Gastroesophageal sphincter (tissue), 4 donors: ENCODE results near the gene MYBBP1A. TPM values are rescaled to one million over a fixed set of nuclear protein-coding genes. Genes with fewer than 3 reads are reported as not detected.
"Not testable (repeated sequence)": the region's sequence is repeated elsewhere in the genome, so short reads cannot be mapped to it uniquely, and the experiment has no call there.

ENCODE experiments used
- ATAC-seq: fragments of 150-250 bp; one replicate; pipeline ENCODE4 v1.9.1; 2016; ENCODE audit warnings: mild to moderate bottlenecking, moderate library complexity
- H3K27ac ChIP-seq, 4 donors: fragments of 200-600 bp; sonication (generic) in 3 of 4; 1 replicate in 3 of 4; 2 replicates in 1 of 4; pipeline ENCODE4 v1.5.1; 2016 to 2019
- H3K27me3 ChIP-seq: fragments of 200-600 bp; sonication (generic); one replicate; pipeline ENCODE4 v1.5.1; 2019
- H3K36me3 ChIP-seq, 2 donors: fragments of 200-600 bp; sonication (generic); one replicate each; pipeline ENCODE4 v1.5.1; 2019; ENCODE audit warnings: control low read depth in 1 of 2
- H3K4me1 ChIP-seq, 3 donors: fragments of 200-600 bp; sonication (generic); 1 replicate in 2 of 3; 2 replicates in 1 of 3; pipeline ENCODE4 v1.5.1; 2016 to 2019; ENCODE audit warnings: control low read depth in 2 of 3
- H3K4me3 ChIP-seq, 2 donors: fragments of 200-600 bp; sonication (generic); one replicate each; pipeline ENCODE4 v1.5.1; 2019; ENCODE audit warnings: mild to moderate bottlenecking in 1 of 2, moderate library complexity in 1 of 2
- H3K9me3 ChIP-seq, 3 donors: fragments of 200-600 bp; sonication (generic); one replicate each; pipeline ENCODE4 v1.5.1; 2017 to 2019; ENCODE audit warnings: control low read depth in 2 of 3
- CTCF ChIP-seq, 4 experiments: fragments of 200-600 bp in 2 of 4; fragments of 450-650 bp in 2 of 4; sonication (generic) in 1 of 4; IDR thresholded peaks; one replicate each; pipeline ENCODE4 v1.5.1; 2017 to 2019; ENCODE audit warnings: antibody characterized with exemption in 4 of 4, mild to moderate bottlenecking in 2 of 4, moderate library complexity in 2 of 4
- EP300 ChIP-seq: sonication (generic); formaldehyde crosslinking; IDR thresholded peaks from one replicate; pipeline ENCODE4 v1.6.1; 2017; ENCODE audit warnings: antibody characterized with exemption, mild to moderate bottlenecking
- POLR2A ChIP-seq, 2 donors: fragments of 450-650 bp; IDR thresholded peaks; one replicate each; pipeline ENCODE4 v1.6.1; 2017; ENCODE audit warnings: antibody characterized with exemption in 2 of 2, mild to moderate bottlenecking in 2 of 2, moderate library complexity in 1 of 2
- POLR2AphosphoS5 ChIP-seq: sonication (generic); formaldehyde crosslinking; IDR thresholded peaks from one replicate; pipeline ENCODE4 v1.6.1; 2017; ENCODE audit warnings: antibody characterized with exemption
- WGBS, 2 donors: methylation state at CpG; one replicate each; pipeline ENCODE4 v1.1.5; 2018; ENCODE audit warnings: low coverage in 1 of 2; 5-methylcytosine and 5-hydroxymethylcytosine counted together
- total RNA-seq, 4 donors: library from RNA; depleted of rRNA; stranded (reverse); fragments of >200 nt; gene quantifications; one replicate each; pipeline ENCODE4 v1.1.0, GENCODE V29; 2016

MYBBP1A gene, protein sequence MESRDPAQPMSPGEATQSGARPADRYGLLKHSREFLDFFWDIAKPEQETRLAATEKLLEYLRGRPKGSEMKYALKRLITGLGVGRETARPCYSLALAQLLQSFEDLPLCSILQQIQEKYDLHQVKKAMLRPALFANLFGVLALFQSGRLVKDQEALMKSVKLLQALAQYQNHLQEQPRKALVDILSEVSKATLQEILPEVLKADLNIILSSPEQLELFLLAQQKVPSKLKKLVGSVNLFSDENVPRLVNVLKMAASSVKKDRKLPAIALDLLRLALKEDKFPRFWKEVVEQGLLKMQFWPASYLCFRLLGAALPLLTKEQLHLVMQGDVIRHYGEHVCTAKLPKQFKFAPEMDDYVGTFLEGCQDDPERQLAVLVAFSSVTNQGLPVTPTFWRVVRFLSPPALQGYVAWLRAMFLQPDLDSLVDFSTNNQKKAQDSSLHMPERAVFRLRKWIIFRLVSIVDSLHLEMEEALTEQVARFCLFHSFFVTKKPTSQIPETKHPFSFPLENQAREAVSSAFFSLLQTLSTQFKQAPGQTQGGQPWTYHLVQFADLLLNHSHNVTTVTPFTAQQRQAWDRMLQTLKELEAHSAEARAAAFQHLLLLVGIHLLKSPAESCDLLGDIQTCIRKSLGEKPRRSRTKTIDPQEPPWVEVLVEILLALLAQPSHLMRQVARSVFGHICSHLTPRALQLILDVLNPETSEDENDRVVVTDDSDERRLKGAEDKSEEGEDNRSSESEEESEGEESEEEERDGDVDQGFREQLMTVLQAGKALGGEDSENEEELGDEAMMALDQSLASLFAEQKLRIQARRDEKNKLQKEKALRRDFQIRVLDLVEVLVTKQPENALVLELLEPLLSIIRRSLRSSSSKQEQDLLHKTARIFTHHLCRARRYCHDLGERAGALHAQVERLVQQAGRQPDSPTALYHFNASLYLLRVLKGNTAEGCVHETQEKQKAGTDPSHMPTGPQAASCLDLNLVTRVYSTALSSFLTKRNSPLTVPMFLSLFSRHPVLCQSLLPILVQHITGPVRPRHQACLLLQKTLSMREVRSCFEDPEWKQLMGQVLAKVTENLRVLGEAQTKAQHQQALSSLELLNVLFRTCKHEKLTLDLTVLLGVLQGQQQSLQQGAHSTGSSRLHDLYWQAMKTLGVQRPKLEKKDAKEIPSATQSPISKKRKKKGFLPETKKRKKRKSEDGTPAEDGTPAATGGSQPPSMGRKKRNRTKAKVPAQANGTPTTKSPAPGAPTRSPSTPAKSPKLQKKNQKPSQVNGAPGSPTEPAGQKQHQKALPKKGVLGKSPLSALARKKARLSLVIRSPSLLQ (N-terminal part only)
- 10 to 100 TPM; 19.1 to 46.4 (median 40.9) TPM for total RNA-seq

- ATAC-seq = peak; percentile 98
Measured at GRCh38 chr17:4554997-4555799, at the start of gene MYBBP1A. TSS of gene MYBBP1A (minus strand) at chr17:4555384. CDS start at chr17:4555324, 60 bp downstream.

GRCh38 chr17:4604736-4605135 lies 49.6 kb upstream of the MYBBP1A start:
- H3K9me3 ChIP-seq, ATAC-seq, H3K27me3 ChIP-seq, H3K36me3 ChIP-seq, H3K4me3 ChIP-seq: not testable (repeated sequence)
- WGBS, 2 donors = 71 to 83% methylated on average over 4 to 8 of the region's 11 CpGs
- Histone ChIP-seq H3K4me1 (peaks cover 0 to 62% (median 21%) of the 10 kb centered on the region in 3 donors), H3K27ac (peak overlapping the region in 3 of 4 donors; percentile 56 to 75 (median 64))

More at GRCh38 chr17:4554997-4555799, at the start of gene MYBBP1A:
- peaks cover 0 to 39% of the 10 kb centered on the region in 2 donors for H3K36me3 ChIP-seq
- H3K9me3 ChIP-seq = no peaks in the 10 kb centered on the region
- H3K27me3 ChIP-seq = no peaks in the 10 kb centered on the region
- peak within 1 kb of the TSS; percentile 70 to 92 for H3K4me3 ChIP-seq
- H3K4me1 ChIP-seq = peaks cover 0 to 29% (median 17%) of the 10 kb centered on the region in 3 donors
- TF ChIP-seq POLR2AphosphoS5 (peak; percentile 75), CTCF (IDR thresholded peaks at IDR 0.05) (peak in 3 of 4 experiments; percentile 28 to 56 (median 29)), POLR2A (IDR thresholded peaks at IDR 0.05) (peak; percentile 51 to 64), EP300 (no peak)
- WGBS, 2 donors = 0% methylated on average over 7 to 16 of the region's 69 CpGs
- H3K27ac ChIP-seq = peak within 1 kb of the TSS; percentile 45 to 87 (median 85)

DNA sequence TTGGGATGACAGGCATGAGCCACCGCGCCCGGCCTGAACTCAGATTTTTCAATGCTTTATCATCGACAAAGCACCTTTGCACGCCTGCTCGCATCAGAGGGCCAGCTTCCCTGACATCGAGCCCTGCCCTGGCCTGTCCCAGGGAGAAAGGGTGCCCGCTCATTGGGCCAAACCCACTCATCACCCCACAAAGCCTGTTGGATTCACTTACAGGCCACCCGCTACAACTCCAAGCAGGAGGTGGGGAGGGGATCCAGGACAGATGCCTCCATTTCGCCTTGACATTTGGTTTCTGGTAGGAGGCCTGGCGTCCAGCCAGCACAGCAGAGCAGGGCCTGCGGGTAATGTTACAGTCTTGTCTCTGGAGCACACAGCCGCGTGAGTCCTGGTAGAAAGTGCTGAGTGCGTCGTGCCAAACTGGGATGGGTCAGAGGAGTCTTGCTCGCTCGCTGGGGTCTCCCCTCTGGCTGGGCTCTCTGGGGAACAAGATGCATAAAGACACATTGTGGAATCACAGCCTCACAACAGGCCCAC lies 49.0 kb upstream of the MYBBP1A start:
- H3K4me3 ChIP-seq = no peak overlapping the region
- peaks cover 13% of the 10 kb centered on the region for H3K27me3 ChIP-seq
- ATAC-seq = no peak
- TF ChIP-seq EP300 = no peak
- 12 to 48% methylated on average over 5 to 8 of the region's 18 CpGs for WGBS, 2 donors
- H3K36me3 ChIP-seq = no peaks in the 10 kb centered on the region
- peaks cover 0 to 67% (median 23%) of the 10 kb centered on the region in 3 donors for H3K4me1 ChIP-seq
- peak overlapping the region in 3 of 4 donors; percentile 56 to 75 (median 64) for H3K27ac ChIP-seq
- no peaks in the 10 kb centered on the region for H3K9me3 ChIP-seq

GRCh38 chr17:4602041-4602440 lies 46.9 kb upstream of the MYBBP1A start:
- Histone ChIP-seq H3K27me3 (peaks cover 15% of the 10 kb centered on the region), H3K27ac (no peak overlapping the region), H3K4me1 (peaks cover 0 to 68% (median 19%) of the 10 kb centered on the region in 3 donors), H3K36me3 (peaks cover 0 to 3% of the 10 kb centered on the region in 2 donors), H3K9me3 (no peaks in the 10 kb centered on the region), H3K4me3 (no peak overlapping the region)
- ATAC-seq = no peak
- no peak for TF ChIP-seq CTCF (IDR thresholded peaks at IDR 0.05)
- TF ChIP-seq EP300 = no peak
- no peak for TF ChIP-seq POLR2A (IDR thresholded peaks at IDR 0.05)
- no peak for TF ChIP-seq POLR2AphosphoS5
- 63 to 77% methylated on average over 2 to 5 of the region's 5 CpGs for WGBS, 2 donors

DNA sequence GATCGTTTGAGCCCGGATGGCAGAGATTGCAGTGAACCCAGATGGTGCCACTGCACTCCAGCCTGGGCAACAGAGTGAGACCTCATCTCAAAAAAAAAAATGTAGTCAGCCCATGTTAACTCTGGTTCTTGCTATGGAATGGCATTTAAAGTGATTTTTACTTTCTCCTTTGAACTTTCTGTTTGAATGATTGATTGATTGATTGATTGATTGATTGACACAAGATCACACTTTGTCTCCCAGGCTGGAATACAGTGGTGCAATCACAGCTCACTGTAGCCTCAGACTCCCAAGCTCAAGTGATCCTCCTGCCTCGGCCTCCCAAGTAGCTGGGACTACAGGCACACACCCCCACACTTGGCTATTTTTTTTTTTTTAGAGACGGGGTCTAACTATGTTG lies 46.1 kb upstream of the MYBBP1A start:
- ATAC-seq = no peak
- H3K36me3 ChIP-seq = peaks cover 0 to 6% of the 10 kb centered on the region in 2 donors
- no peaks in the 10 kb centered on the region for H3K9me3 ChIP-seq
- peak overlapping the region in 2 of 4 donors; percentile 80 to 87 for H3K27ac ChIP-seq
- peaks cover 0 to 63% (median 19%) of the 10 kb centered on the region in 3 donors for H3K4me1 ChIP-seq
- no peak overlapping the region for H3K4me3 ChIP-seq
- 88 to 90% methylated on average over 3 to 4 of the region's 4 CpGs for WGBS, 2 donors
- TF ChIP-seq POLR2A (IDR thresholded peaks at IDR 0.05) (no peak), CTCF (IDR thresholded peaks at IDR 0.05) (no peak), EP300 (no peak), POLR2AphosphoS5 (no peak)
- peaks cover 15% of the 10 kb centered on the region for H3K27me3 ChIP-seq
